ENCODE measurements around the gene ZNF560. TPM values are rescaled to one million over a fixed set of nuclear protein-coding genes. Genes with fewer than 3 reads are reported as not detected.

ZNF560 gene
- total and polyA plus RNA-seq, 2 of the 13 experiments (the other 11 are each of a cell fraction or from before 2014, with no cell fraction given), result not detected

DNA sequence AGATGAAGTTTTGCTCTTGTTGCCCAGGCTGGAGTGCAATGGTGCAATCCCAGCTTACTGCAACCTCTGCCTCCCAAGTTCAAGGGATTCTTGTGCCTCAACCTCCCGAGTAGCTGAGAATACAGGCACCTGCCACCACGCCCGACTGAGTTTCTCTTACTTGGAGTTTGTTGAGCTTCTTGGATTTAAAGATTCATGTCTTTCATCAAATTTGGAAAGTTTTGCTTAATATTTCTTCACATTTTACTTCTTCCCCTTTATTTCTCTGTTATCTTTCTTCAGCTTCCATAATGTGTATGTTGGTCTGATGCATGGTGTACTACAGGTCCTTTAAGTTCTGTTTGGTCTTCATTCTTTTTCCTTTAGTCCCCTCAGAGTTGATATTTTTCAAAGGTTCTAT lies 8.9 kb upstream of the ZNF560 start:
- in situ Hi-C loops (cut with HindIII; ENCODE audit: extremely low pct_ligation_motif_present, low pct_unique_long_range_greater_than_20kb), result no loop called here
- FAIRE-seq (no peak), DNase-seq (ENCODE audit: low spot score) (no peak), ATAC-seq (no peak)
- intact Hi-C loops (cut with micrococcal nuclease; ENCODE audit: unreplicated experiment), result no loop called here
- H3K27me3 ChIP-seq (ENCODE audit: control insufficient read depth in 1 of 2, insufficient read depth in 2 of 2, low read length in 2 of 2), result no peaks in the 10 kb centered on the region
- H3K27ac ChIP-seq (ENCODE audit: extremely low read length, insufficient read depth, low read length), result no peak overlapping the region
- no peaks in the 10 kb centered on the region for H3K4me1 ChIP-seq (ENCODE audit: insufficient read depth, low read length)
- TF ChIP-seq, protein P1, sequence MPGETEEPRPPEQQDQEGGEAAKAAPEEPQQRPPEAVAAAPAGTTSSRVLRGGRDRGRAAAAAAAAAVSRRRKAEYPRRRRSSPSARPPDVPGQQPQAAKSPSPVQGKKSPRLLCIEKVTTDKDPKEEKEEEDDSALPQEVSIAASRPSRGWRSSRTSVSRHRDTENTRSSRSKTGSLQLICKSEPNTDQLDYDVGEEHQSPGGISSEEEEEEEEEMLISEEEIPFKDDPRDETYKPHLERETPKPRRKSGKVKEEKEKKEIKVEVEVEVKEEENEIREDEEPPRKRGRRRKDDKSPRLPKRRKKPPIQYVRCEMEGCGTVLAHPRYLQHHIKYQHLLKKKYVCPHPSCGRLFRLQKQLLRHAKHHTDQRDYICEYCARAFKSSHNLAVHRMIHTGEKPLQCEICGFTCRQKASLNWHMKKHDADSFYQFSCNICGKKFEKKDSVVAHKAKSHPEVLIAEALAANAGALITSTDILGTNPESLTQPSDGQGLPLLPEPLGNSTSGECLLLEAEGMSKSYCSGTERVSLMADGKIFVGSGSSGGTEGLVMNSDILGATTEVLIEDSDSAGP (CRISPR knock-in tag; IDR thresholded peaks at IDR 0.05; ENCODE audit: borderline replicate concordance), result no peak
- no peak for TF ChIP-seq YEATS4 (CRISPR knock-in tag; IDR thresholded peaks at IDR 0.05; ENCODE audit: borderline replicate concordance)
- TF ChIP-seq ATF7 (IDR thresholded peaks at IDR 0.05), result no peak
- no peak for TF ChIP-seq ATF7 (CRISPR knock-in tag; IDR thresholded peaks at IDR 0.05)
- TF ChIP-seq, protein P2, sequence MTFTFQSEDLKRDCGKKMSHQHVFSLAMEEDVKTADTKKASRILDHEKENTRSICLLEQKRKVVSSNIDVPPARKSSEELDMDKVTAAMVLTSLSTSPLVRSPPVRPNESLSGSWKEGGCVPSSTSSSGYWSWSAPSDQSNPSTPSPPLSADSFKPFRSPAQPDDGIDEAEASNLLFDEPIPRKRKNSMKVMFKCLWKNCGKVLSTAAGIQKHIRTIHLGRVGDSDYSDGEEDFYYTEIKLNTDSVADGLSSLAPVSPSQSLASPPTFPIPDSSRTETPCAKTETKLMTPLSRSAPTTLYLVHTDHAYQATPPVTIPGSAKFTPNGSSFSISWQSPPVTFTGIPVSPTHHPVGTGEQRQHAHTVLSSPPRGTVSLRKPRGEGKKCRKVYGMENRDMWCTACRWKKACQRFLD (CRISPR knock-in tag; IDR thresholded peaks at IDR 0.05; ENCODE audit: borderline replicate concordance), result no peak
- no peaks in the 10 kb centered on the region for H3K79me2 ChIP-seq (ENCODE audit: insufficient read depth, low read length)
- 4% methylated on average over 3 of the region's 3 CpGs for WGBS (ENCODE audit: low lambda C conversion rate)
- H3K9me3 ChIP-seq (ENCODE audit: low read length), result peaks cover 55% of the 10 kb centered on the region
- no peak overlapping the region for H2AFZ ChIP-seq (ENCODE audit: low read length)
- CTCF ChIA-PET (ENCODE audit: low intra/inter-chr PET ratio, low total read pairs), result no interaction called here
- H3K36me3 ChIP-seq (replicated peaks in 1 of 2; ENCODE audit: control insufficient read depth in 1 of 2, insufficient read depth in 2 of 2, low read length in 2 of 2), result no peaks in the 10 kb centered on the region
- no TSS peak for BruUV-seq (replicated peaks)
- POLR2A ChIA-PET, result no interaction called here
- no peak overlapping the region for H3K9ac ChIP-seq (ENCODE audit: insufficient read depth, low read depth, low read length)
- H3K4me3 ChIP-seq (replicated peaks in 1 of 3; ENCODE audit: insufficient read depth in 1 of 3, low read depth in 2 of 3, low read length in 3 of 3), result no peak overlapping the region
- no peak overlapping the region for H3K4me2 ChIP-seq (ENCODE audit: low read depth, low read length)
- H4K20me1 ChIP-seq (ENCODE audit: insufficient read depth, low read length), result no peaks in the 10 kb centered on the region

DNA sequence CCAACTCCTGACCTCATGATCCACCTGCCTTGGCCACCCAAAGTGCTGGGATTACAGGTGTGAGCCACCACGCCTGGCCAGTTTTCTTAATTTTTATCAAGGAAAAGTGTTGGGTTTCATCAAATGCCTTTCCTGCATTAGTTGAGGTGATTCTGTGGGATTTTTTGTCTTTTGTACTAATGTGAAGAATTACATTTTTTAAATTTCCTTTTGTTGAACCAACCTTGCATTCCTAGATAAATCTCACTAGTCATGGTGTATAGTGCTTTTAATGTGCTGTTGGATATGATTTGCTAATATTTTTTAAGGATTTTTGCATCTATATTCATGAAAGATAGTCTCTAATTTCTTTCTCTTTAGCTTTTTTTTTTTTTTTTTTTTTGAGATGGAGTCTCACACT lies 2.4 kb upstream of the ZNF560 start:
- Histone ChIP-seq H3K79me2 (ENCODE audit: insufficient read depth, low read length) (no peaks in the 10 kb centered on the region), H3K4me2 (ENCODE audit: low read depth, low read length) (no peak overlapping the region), H3K36me3 (replicated peaks in 1 of 2; ENCODE audit: control insufficient read depth in 1 of 2, insufficient read depth in 2 of 2, low read length in 2 of 2) (no peaks in the 10 kb centered on the region), H3K4me1 (ENCODE audit: insufficient read depth, low read length) (no peaks in the 10 kb centered on the region), H3K9me3 (ENCODE audit: low read length) (peaks cover 41% of the 10 kb centered on the region), H3K4me3 (replicated peaks in 1 of 3; ENCODE audit: insufficient read depth in 1 of 3, low read depth in 2 of 3, low read length in 3 of 3) (no peak overlapping the region), H3K27ac (ENCODE audit: extremely low read length, insufficient read depth, low read length) (no peak overlapping the region), H4K20me1 (ENCODE audit: insufficient read depth, low read length) (no peaks in the 10 kb centered on the region), H3K27me3 (ENCODE audit: control insufficient read depth in 1 of 2, insufficient read depth in 2 of 2, low read length in 2 of 2) (no peaks in the 10 kb centered on the region), H2AFZ (ENCODE audit: low read length) (no peak overlapping the region), H3K9ac (ENCODE audit: insufficient read depth, low read depth, low read length) (no peak overlapping the region)
- 13% methylated on average over 1 of the region's 1 CpG for WGBS (ENCODE audit: low lambda C conversion rate)
- FAIRE-seq, result no peak
- in situ Hi-C loops (cut with HindIII; ENCODE audit: extremely low pct_ligation_motif_present, low pct_unique_long_range_greater_than_20kb) (no loop called here), intact Hi-C loops (cut with micrococcal nuclease; ENCODE audit: unreplicated experiment) (no loop called here)
- DNase-seq (ENCODE audit: low spot score), result no peak
- CTCF ChIA-PET (ENCODE audit: low intra/inter-chr PET ratio, low total read pairs), result no interaction called here
- POLR2A ChIA-PET, result no interaction called here
- no TSS peak for BruUV-seq (replicated peaks)
- ATAC-seq, result no peak
- TF ChIP-seq ZNF547 (CRISPR knock-in tag; IDR thresholded peaks at IDR 0.05) (no peak), FOXJ3 (CRISPR knock-in tag; IDR thresholded peaks at IDR 0.05; ENCODE audit: borderline replicate concordance) (no peak), TAF15 (IDR thresholded peaks at IDR 0.05; ENCODE audit: low read depth, low read length, poor library complexity, severe bottlenecking) (no peak), ADNP (CRISPR knock-in tag; IDR thresholded peaks at IDR 0.05) (no peak)
- TF ChIP-seq, protein P3, sequence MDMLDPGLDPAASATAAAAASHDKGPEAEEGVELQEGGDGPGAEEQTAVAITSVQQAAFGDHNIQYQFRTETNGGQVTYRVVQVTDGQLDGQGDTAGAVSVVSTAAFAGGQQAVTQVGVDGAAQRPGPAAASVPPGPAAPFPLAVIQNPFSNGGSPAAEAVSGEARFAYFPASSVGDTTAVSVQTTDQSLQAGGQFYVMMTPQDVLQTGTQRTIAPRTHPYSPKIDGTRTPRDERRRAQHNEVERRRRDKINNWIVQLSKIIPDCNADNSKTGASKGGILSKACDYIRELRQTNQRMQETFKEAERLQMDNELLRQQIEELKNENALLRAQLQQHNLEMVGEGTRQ (IDR thresholded peaks at IDR 0.05; ENCODE audit: low read depth, low read length), result no peak
- TF ChIP-seq, protein P3 (CRISPR knock-in tag; IDR thresholded peaks at IDR 0.05; ENCODE audit: borderline replicate concordance), result no peak
- TF ChIP-seq, protein P4, sequence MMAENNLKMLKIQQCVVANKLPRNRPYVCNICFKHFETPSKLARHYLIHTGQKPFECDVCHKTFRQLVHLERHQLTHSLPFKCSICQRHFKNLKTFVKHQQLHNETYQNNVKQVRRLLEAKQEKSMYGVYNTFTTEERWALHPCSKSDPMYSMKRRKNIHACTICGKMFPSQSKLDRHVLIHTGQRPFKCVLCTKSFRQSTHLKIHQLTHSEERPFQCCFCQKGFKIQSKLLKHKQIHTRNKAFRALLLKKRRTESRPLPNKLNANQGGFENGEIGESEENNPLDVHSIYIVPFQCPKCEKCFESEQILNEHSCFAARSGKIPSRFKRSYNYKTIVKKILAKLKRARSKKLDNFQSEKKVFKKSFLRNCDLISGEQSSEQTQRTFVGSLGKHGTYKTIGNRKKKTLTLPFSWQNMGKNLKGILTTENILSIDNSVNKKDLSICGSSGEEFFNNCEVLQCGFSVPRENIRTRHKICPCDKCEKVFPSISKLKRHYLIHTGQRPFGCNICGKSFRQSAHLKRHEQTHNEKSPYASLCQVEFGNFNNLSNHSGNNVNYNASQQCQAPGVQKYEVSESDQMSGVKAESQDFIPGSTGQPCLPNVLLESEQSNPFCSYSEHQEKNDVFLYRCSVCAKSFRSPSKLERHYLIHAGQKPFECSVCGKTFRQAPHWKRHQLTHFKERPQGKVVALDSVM (CRISPR knock-in tag; IDR thresholded peaks at IDR 0.05), result no peak
